A549 (cell line): Measurements from ENCODE around the gene FILIP1L.

Experiments
- BHLHE40 ChIP-seq: IDR thresholded peaks from 2 replicates; pipeline ENCODE4 v1.6.1; 2012; ENCODE audit warnings: low read depth, low read length, inconsistent platforms
- CHD2 ChIP-seq: fragments of 150-350 bp; IDR thresholded peaks from 2 replicates; pipeline ENCODE4 v1.6.1; 2014; ENCODE audit warnings: low read length; ENCODE audit not compliant: partially characterized antibody
- CTCF ChIP-seq: fragments of >200 bp; sonication (Bioruptor Twin); formaldehyde crosslinking; IDR thresholded peaks from 3 replicates; pipeline ENCODE4 v1.5.1; 2016
- EHMT2 ChIP-seq: fragments of 200-600 bp; sonication (generic); IDR thresholded peaks from 2 replicates; pipeline ENCODE4 v1.6.1; 2016; ENCODE audit warnings: antibody characterized with exemption, low read depth, mild to moderate bottlenecking, moderate library complexity
- FOSL2 ChIP-seq, 2 experiments: fragments of 450-650 bp in 1 of 2; fragments of >200 bp in 1 of 2; sonication (Bioruptor Twin) in 1 of 2; formaldehyde crosslinking; IDR thresholded peaks; 2 replicates each; pipeline versions ENCODE4 v1.5.0 to v1.6.1; 2016 to 2020; ENCODE audit warnings: mild to moderate bottlenecking in 1 of 2, moderate library complexity in 1 of 2
- HMGXB4 ChIP-seq: fragments of 250-450 bp; sonication (Bioruptor Pico); IDR thresholded peaks from 2 replicates; pipeline ENCODE4 v1.5.0; 2021; ENCODE audit warnings: mild to moderate bottlenecking, moderate library complexity, borderline replicate concordance
- HOXA7 ChIP-seq: fragments of 250-450 bp; sonication (Bioruptor Pico); IDR thresholded peaks from 2 replicates; pipeline ENCODE4 v1.5.0; 2020; ENCODE audit warnings: mild to moderate bottlenecking, moderate library complexity
- JUN ChIP-seq, 2 experiments: fragments of >200 bp; sonication (Bioruptor Twin); formaldehyde crosslinking; IDR thresholded peaks; 2 replicates in 1 of 2; 3 replicates in 1 of 2; pipeline ENCODE4 v1.6.1; 2016 to 2017
- MAX ChIP-seq: IDR thresholded peaks from 2 replicates; pipeline ENCODE4 v1.6.1; 2012
- RARB ChIP-seq: fragments of 250-450 bp; sonication (Bioruptor Pico); IDR thresholded peaks from 2 replicates; pipeline ENCODE4 v1.8.0; 2021; ENCODE audit warnings: mild to moderate bottlenecking, moderate library complexity
- RNF2 ChIP-seq: fragments of 200-600 bp; sonication (generic); IDR thresholded peaks from 2 replicates; pipeline ENCODE4 v1.6.1; 2016; ENCODE audit warnings: low read depth, mild to moderate bottlenecking, antibody characterized with exemption, moderate library complexity, borderline replicate concordance
- SMC3 ChIP-seq: fragments of >200 bp; sonication (Bioruptor Twin); formaldehyde crosslinking; IDR thresholded peaks from 3 replicates; pipeline ENCODE4 v1.6.1; 2018; ENCODE audit warnings: inconsistent platforms

DNA sequence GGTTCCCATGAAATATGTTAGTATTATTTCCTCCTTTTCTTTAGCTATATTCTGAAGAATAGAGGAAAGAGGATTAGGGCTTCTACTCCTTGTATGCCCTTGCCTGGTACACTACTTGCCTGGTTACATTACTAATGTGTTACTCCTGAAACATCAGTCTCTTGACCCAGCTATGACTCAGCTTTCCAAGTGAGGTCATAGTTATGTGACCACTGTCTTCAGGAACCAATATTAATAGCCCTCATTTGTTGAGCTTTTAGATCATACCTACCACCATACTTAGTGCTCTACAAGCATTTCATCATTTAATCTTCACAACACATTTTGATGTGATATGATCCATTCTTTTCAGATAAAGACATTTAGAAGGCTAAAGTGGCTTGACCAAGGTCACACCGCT lies 236.3 kb downstream of the FILIP1L start:
- no peak for TF ChIP-seq BHLHE40
- no peak for TF ChIP-seq CTCF
- no peak for TF ChIP-seq FOSL2 (IDR thresholded peaks at IDR 0.05)
- TF ChIP-seq FOSL2 (CRISPR knock-in tag; IDR thresholded peaks at IDR 0.05) = peak; percentile 59
- no peak for TF ChIP-seq CHD2
- TF ChIP-seq EHMT2 = no peak
- TF ChIP-seq JUN (IDR thresholded peaks at IDR 0.05) = no peak
- TF ChIP-seq MAX = no peak
- no peak for TF ChIP-seq HMGXB4 (CRISPR knock-in tag)
- TF ChIP-seq SMC3 = no peak
- TF ChIP-seq HOXA7 (CRISPR knock-in tag) = no peak
- TF ChIP-seq RARB = no peak
- no peak for TF ChIP-seq RNF2
